K562 (cell line): ENCODE measurements around the gene CSE1L. TPM values are rescaled to one million over a fixed set of nuclear protein-coding genes. Genes with fewer than 3 reads are reported as not detected.
"Not testable (repeated sequence)": the region's sequence is repeated elsewhere in the genome, so short reads cannot be mapped to it uniquely, and the experiment has no call there.

ENCODE experiments used
- ATAC-seq: fragments of 200-7000 bp; cut with Tn5 transposase; 3 replicates; pipeline ENCODE4 v1.9.1; 2020; ENCODE audit warnings: moderate library complexity
- BruUV-seq: library from RNA; stranded (reverse); fragments of 400-500 nt; replicated peaks from 2 replicates; lab custom pipeline; 2021; lab: Mats Ljungman, UMichigan
- CTCF ChIA-PET: fragments of 300-600 bp; formaldehyde crosslinking; extraction: SDS; loops from one replicate; lab custom pipeline; 2021; ENCODE audit warnings: low intra/inter-chr PET ratio; lab: Yijun Ruan, JAX
- POLR2A ChIA-PET: fragments of 300-600, 350-650 bp; sonication (Branson Sonifier 250); formaldehyde crosslinking; extraction: SDS; loops from one replicate; lab custom pipeline; 2021; ENCODE audit warnings: antibody characterized with exemption, inconsistent platforms; lab: Yijun Ruan, JAX
- DNase-seq, 4 experiments: peaks; one replicate each; pipeline versions ENCODE4 v3.0.0 to v3.0.0-alpha.2; 2011 to 2018; ENCODE audit warnings: low spot score in 3 of 4, mixed read lengths in 3 of 4; ENCODE audit errors: extremely low read depth in 1 of 4
- FAIRE-seq: peaks from 2 replicates; lab custom pipeline; 2011; peaks lifted over from hg19 to GRCh38; lab: Jason Lieb, UNC
- H2AFZ ChIP-seq: 2 replicates; pipeline ENCODE4 v1.6.0; 2011; ENCODE audit warnings: low read depth, low read length, control low read depth, inconsistent platforms
- H3K27ac ChIP-seq: fragments of 200-600 bp; 3 replicates; pipeline ENCODE4 v1.8.0; 2011; ENCODE audit warnings: low read depth, mild to moderate bottlenecking, control low read depth, inconsistent platforms, low read length, moderate library complexity, mixed read lengths; ENCODE audit errors: extremely low read depth
- H3K27me3 ChIP-seq, 2 experiments: fragments of 300-600 bp in 1 of 2; 2 replicates in 1 of 2; 3 replicates in 1 of 2; pipeline versions ENCODE4 v1.6.0 to v1.8.0; 2011; ENCODE audit warnings: inconsistent platforms in 2 of 2, low read length in 2 of 2, mild to moderate bottlenecking in 1 of 2, mixed read lengths in 1 of 2, moderate library complexity in 1 of 2; ENCODE audit not compliant: control insufficient read depth in 2 of 2, insufficient read depth in 2 of 2
- H3K36me3 ChIP-seq: fragments of 300-600 bp; 3 replicates; pipeline ENCODE4 v1.8.0; 2011; ENCODE audit warnings: mild to moderate bottlenecking, low read length, inconsistent platforms; ENCODE audit not compliant: control insufficient read depth, insufficient read depth
- H3K4me1 ChIP-seq, 2 experiments: fragments of 200-600 bp in 1 of 2; replicated peaks in 1 of 2; 2 replicates in 1 of 2; 3 replicates in 1 of 2; pipeline versions ENCODE4 v1.5.1 to v1.8.0; 2011; ENCODE audit warnings: inconsistent platforms in 2 of 2, low read length in 2 of 2, mild to moderate bottlenecking in 1 of 2, mixed read lengths in 1 of 2, moderate library complexity in 1 of 2; ENCODE audit not compliant: control insufficient read depth in 2 of 2, insufficient read depth in 2 of 2
- H3K4me2 ChIP-seq: 2 replicates; pipeline ENCODE4 v1.6.1; 2011; ENCODE audit warnings: low read length, control low read depth, inconsistent platforms, mixed read lengths; ENCODE audit not compliant: insufficient read depth
- H3K4me3 ChIP-seq: fragments of 200-600 bp; sonication (generic), shearing (Covaris generic); 2 replicates; pipeline ENCODE4 v1.5.1; 2016; ENCODE audit warnings: control low read depth, inconsistent platforms
- H3K79me2 ChIP-seq: fragments of 200-600 bp; 3 replicates; pipeline ENCODE4 v1.8.0; 2011; ENCODE audit warnings: low read length, inconsistent platforms; ENCODE audit not compliant: control insufficient read depth, insufficient read depth
- H3K9ac ChIP-seq, 2 experiments: 2 replicates each; pipeline versions ENCODE4 v1.6.0 to v1.6.1; 2011; ENCODE audit warnings: low read depth in 2 of 2, low read length in 2 of 2, control low read depth in 1 of 2, inconsistent platforms in 1 of 2, mild to moderate bottlenecking in 1 of 2, mixed read lengths in 1 of 2; ENCODE audit not compliant: insufficient read depth in 1 of 2
- H3K9me1 ChIP-seq: one replicate; pipeline ENCODE4 v1.6.0; 2011; ENCODE audit warnings: inconsistent platforms, mild to moderate bottlenecking, low read length, moderate library complexity; ENCODE audit not compliant: control insufficient read depth, insufficient read depth
- H3K9me3 ChIP-seq: replicated peaks from 2 replicates; pipeline ENCODE4 v1.5.1; 2011; ENCODE audit warnings: low read depth, low read length, inconsistent platforms; ENCODE audit not compliant: control insufficient read depth, insufficient read depth
- H4K20me1 ChIP-seq: replicated peaks from 2 replicates; pipeline ENCODE4 v1.6.1; 2011; ENCODE audit warnings: low read length, inconsistent platforms, mixed read lengths; ENCODE audit not compliant: control insufficient read depth, insufficient read depth
- ESRRA ChIP-seq: fragments of 450-650 bp; IDR thresholded peaks from 2 replicates; pipeline ENCODE4 v1.6.1; 2014; ENCODE audit warnings: low read depth, mild to moderate bottlenecking, moderate library complexity, borderline replicate concordance
- FUS ChIP-seq: fragments of 200-400 bp; formaldehyde crosslinking; optimal IDR thresholded peaks from 2 replicates; pipeline ENCODE3; 2017; ENCODE audit warnings: low read depth, low read length
- MCM7 ChIP-seq, 2 experiments: fragments of 450-650 bp; IDR thresholded peaks; 2 replicates each; pipeline ENCODE4 v1.6.1; 2016 to 2018
- WGBS: fragments of 100-300 bp; shearing (Covaris generic); methylation state at CpG from one replicate; pipeline ENCODE4 v1.1.6; 2016; ENCODE audit warnings: low coverage, mixed read lengths; ENCODE audit not compliant: insufficient coverage; ENCODE audit errors: missing lambda C conversion rate; 5-methylcytosine and 5-hydroxymethylcytosine counted together
- in situ Hi-C: fragments of 300-500 bp; cut with MboI; formaldehyde crosslinking; loops from 4 replicates; pipeline ENCODE4 v1.15.0; 2018; ENCODE audit warnings: inconsistent platforms, mixed read lengths
- intact Hi-C: fragments of 100-400 bp; cut with micrococcal nuclease; formaldehyde crosslinking; loops from 2 replicates; pipeline ENCODE4 v1.14.2; 2022
- polyA plus RNA-seq, 8 experiments: library from polyadenylated mRNA; depleted of rRNA in 4 of 8; stranded (reverse) in 5 of 8; unstranded in 3 of 8; fragments of >200 nt; fragmentation: Nextera tagmentation in 2 of 8; fragmentation: Illumina TruSeq in 1 of 8; extraction: Ambion mirVana in 2 of 8; extraction: Trizol in 1 of 8; gene quantifications; 2 replicates each; pipeline versions ENCODE4 v1.2.1 to v1.2.3, GENCODE V29; 2011 to 2014; ENCODE audit warnings: inconsistent platforms in 1 of 8, missing spikeins in 1 of 8
- total RNA-seq, 7 experiments: library from RNA; depleted of rRNA in 6 of 7; stranded (reverse); fragments of >200 nt in 6 of 7; fragmentation: Illumina TruSeq in 2 of 7; extraction: Trizol in 2 of 7; gene quantifications; 2 replicates each; pipeline versions ENCODE4 v1.2.1 to v1.2.3, GENCODE V29; 2011 to 2021; ENCODE audit warnings: low replicate concordance in 1 of 7
- TF ChIP-seq, protein P1 (sequence below): fragments of 250-450 bp; sonication (Bioruptor Pico); IDR thresholded peaks from 2 replicates; pipeline ENCODE4 v1.5.0; 2021; ENCODE audit warnings: mild to moderate bottlenecking, borderline replicate concordance
- TF ChIP-seq, protein P2 (sequence below): fragments of 450-650 bp; conservative IDR thresholded peaks from 2 replicates; pipeline ENCODE4 v1.6.1; 2016; ENCODE audit warnings: missing genetic modification characterization, low read depth, mild to moderate bottlenecking, control low read depth, missing compliant biosample characterization

Gene CSE1L
- total and polyA plus RNA-seq, 9 of the 15 experiments (the other 6 are each of a cell fraction or from before 2014, with no cell fraction given), result 138 to 280 (median 209) TPM

DNA sequence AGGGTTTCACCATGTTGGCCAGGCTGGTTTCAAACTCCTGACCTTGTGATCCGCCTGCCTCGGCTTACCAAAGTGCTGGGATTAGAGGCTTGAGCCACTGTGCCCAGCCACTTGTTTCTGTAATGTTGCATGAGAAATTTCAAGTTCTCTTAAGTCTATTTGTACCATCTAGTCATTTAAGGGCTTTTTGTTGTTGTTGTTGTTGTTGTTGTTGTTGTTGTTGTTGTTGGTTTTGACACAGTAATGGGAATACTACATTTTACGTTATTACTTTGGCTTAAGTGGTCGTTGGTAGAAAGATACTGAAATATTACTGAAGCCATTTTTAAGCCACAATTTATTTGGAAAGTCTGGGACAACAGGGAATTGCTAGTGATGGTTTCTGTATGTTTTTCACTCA is 52.0 kb downstream of the CSE1L start (continued):
- TF ChIP-seq, protein P1, sequence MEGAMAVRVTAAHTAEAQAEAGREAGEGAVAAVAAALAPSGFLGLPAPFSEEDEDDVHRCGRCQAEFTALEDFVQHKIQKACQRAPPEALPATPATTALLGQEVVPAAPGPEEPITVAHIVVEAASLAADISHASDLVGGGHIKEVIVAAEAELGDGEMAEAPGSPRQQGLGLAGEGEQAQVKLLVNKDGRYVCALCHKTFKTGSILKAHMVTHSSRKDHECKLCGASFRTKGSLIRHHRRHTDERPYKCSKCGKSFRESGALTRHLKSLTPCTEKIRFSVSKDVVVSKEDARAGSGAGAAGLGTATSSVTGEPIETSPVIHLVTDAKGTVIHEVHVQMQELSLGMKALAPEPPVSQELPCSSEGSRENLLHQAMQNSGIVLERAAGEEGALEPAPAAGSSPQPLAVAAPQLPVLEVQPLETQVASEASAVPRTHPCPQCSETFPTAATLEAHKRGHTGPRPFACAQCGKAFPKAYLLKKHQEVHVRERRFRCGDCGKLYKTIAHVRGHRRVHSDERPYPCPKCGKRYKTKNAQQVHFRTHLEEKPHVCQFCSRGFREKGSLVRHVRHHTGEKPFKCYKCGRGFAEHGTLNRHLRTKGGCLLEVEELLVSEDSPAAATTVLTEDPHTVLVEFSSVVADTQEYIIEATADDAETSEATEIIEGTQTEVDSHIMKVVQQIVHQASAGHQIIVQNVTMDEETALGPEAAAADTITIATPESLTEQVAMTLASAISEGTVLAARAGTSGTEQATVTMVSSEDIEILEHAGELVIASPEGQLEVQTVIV, result no peak
- no peak for TF ChIP-seq FUS
- no peak for TF ChIP-seq MCM7 (IDR thresholded peaks at IDR 0.05)
- TF ChIP-seq, all 486 proteins: peak for 0

DNA sequence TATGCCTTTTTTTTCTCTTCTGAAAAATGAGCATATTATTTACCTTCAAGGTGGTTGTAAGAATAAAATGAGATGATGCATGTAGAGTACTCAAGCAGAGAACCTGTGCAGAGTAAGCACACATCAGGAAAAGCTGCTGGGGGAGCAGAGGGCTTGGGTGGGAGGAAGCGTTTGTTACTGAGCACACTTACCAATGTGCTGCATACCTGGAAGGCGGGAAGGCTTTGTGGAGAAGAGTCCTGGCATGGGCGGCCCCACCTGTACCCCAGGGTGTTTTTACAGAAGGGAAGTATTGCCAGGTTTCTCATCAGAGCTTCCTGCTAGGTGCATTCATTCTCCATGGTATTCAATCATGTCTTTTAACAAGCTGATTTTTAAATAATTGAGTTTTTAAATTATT is 52.9 kb downstream of the CSE1L start:
- DNase-seq, result no peak
- FAIRE-seq, result no peak
- ATAC-seq, result no peak
- BruUV-seq, result no TSS peak
- no peak overlapping the region for H3K4me2 ChIP-seq
- H3K79me2 ChIP-seq, result peaks cover 10% of the 10 kb centered on the region; the same call in 2 of the 3 replicates
- no peaks in the 10 kb centered on the region for H3K9me3 ChIP-seq
- no peaks in the 10 kb centered on the region for H3K9me1 ChIP-seq
- no peak overlapping the region for H3K4me3 ChIP-seq
- ChIA-PET CTCF (no interaction called here), POLR2A (interaction anchor here (1.1 to 2.5 kb wide), 3 partner anchors 12 to 18 kb away, joined by 3 to 8 read pairs (median 4); no protein-coding TSS in a partner anchor)
- no peak overlapping the region for H3K9ac ChIP-seq
- TF ChIP-seq ESRRA, result peak; percentile 55; the same call in 1 of the 2 replicates
- TF ChIP-seq, protein P2, sequence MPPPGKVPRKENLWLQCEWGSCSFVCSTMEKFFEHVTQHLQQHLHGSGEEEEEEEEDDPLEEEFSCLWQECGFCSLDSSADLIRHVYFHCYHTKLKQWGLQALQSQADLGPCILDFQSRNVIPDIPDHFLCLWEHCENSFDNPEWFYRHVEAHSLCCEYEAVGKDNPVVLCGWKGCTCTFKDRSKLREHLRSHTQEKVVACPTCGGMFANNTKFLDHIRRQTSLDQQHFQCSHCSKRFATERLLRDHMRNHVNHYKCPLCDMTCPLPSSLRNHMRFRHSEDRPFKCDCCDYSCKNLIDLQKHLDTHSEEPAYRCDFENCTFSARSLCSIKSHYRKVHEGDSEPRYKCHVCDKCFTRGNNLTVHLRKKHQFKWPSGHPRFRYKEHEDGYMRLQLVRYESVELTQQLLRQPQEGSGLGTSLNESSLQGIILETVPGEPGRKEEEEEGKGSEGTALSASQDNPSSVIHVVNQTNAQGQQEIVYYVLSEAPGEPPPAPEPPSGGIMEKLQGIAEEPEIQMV (tag), result no peak
- in situ Hi-C loops, result no loop called here
- intact Hi-C loops, result loop anchor here (10.0 kb wide), 1 partner anchor 114 kb away; no protein-coding TSS in a partner anchor
- no peaks in the 10 kb centered on the region; a peak in 1 of 5 replicates for H3K4me1 ChIP-seq
- peaks cover 11% of the 10 kb centered on the region; the same call in 1 of the 2 replicates for H4K20me1 ChIP-seq
- WGBS, result 96% methylated on average over 3 of the region's 3 CpGs
- H3K36me3 ChIP-seq, result peaks cover 87% of the 10 kb centered on the region
- no peaks in the 10 kb centered on the region for H3K27me3 ChIP-seq
- peak overlapping the region; percentile 36; the same call in 1 of the 3 replicates for H3K27ac ChIP-seq
- H2AFZ ChIP-seq, result no peak overlapping the region

DNA sequence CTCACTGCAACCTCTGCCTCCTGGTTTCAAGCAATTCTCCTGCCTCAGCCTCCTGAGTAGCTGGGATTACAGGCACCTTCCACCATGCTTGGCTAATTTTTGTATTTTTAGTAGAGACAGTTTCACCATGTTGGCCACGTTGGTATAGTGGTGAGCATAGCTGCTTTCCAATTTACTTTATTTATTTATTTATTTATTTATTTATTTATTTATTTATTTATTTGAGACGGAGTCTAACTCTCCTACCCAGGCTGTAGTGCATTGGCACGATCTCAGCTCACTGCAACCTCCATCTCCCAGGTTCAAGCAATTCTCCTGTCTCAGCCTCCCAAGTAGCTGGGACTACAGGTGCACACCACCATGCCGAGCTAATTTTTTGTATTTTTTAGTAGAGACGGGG is 54.2 kb downstream of the CSE1L start:
- H3K27ac ChIP-seq, H3K9me3 ChIP-seq, FAIRE-seq, DNase-seq, H3K9ac ChIP-seq, H3K27me3 ChIP-seq, H2AFZ ChIP-seq, ATAC-seq, H3K4me2 ChIP-seq, H3K9me1 ChIP-seq, in situ Hi-C loops, H3K4me3 ChIP-seq, CTCF ChIA-PET, H3K4me1 ChIP-seq, BruUV-seq: not testable (repeated sequence)
- H3K79me2 ChIP-seq, result peaks cover 10% of the 10 kb centered on the region; the same call in 2 of the 3 replicates
- peaks cover 83% of the 10 kb centered on the region for H3K36me3 ChIP-seq
- POLR2A ChIA-PET, result interaction anchor here (0.9 to 2.5 kb wide), 5 partner anchors 13 to 143 kb away, joined by 3 to 8 read pairs (median 4); no protein-coding TSS in a partner anchor
- peaks cover 14% of the 10 kb centered on the region; the same call in 1 of the 2 replicates for H4K20me1 ChIP-seq
- WGBS, result 93% methylated on average over 5 of the region's 5 CpGs
- intact Hi-C loops, result loop anchor here (10.0 kb wide), 1 partner anchor 465 kb away; no protein-coding TSS in a partner anchor
